Left kidney (tissue), 2 donors: ENCODE results near the gene VCAN. TPM values are rescaled to one million over a fixed set of nuclear protein-coding genes. Genes with fewer than 3 reads are reported as not detected.

Experiments used
- DNase-seq: peaks from one replicate; pipeline ENCODE4 v3.0.0-alpha.2; 2013
- polyA plus RNA-seq: library from polyadenylated mRNA; unstranded; fragments of 120-200 nt; gene quantifications from one replicate; pipeline ENCODE4 v1.2.1, GENCODE V29; 2013; ENCODE audit not compliant: insufficient read length

VCAN gene
- polyA plus RNA-seq, 1 donor, result 398 TPM

DNA sequence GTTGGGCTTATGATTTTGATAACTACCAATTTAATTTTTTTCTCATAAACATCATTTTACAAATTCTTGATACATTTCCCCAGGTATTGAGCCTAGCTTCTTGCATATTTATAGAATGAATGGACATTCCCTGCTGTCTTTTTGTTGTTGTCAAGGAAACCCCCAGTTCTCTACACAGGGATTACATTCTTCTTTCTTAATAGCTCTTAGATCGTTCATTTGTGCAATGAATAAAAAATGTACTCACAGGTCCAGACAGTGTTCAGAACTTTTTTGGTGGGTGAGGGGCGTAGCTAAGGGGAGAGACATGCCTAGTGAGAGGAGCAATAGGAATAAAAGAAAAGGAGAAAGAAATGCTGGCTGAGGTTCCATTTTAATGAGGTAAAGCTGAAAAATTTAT lies 58.6 kb downstream of the VCAN start:
- DNase-seq, result no peak

- no peak for DNase-seq
These were observed 60.1 kb downstream of the VCAN start for GRCh38 chr5:83531661-83532060.

DNA sequence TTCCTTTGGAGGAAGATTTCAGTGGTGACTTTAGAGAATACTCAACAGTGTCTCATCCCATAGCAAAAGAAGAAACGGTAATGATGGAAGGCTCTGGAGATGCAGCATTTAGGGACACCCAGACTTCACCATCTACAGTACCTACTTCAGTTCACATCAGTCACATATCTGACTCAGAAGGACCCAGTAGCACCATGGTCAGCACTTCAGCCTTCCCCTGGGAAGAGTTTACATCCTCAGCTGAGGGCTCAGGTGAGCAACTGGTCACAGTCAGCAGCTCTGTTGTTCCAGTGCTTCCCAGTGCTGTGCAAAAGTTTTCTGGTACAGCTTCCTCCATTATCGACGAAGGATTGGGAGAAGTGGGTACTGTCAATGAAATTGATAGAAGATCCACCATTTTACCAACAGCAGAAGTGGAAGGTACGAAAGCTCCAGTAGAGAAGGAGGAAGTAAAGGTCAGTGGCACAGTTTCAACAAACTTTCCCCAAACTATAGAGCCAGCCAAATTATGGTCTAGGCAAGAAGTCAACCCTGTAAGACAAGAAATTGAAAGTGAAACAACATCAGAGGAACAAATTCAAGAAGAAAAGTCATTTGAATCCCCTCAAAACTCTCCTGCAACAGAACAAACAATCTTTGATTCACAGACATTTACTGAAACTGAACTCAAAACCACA lies 67.4 kb downstream of the VCAN start:
- DNase-seq, result no peak

- no peak for DNase-seq
These were observed 67.9 kb downstream of the VCAN start for GRCh38 chr5:83539463-83539790.

DNA sequence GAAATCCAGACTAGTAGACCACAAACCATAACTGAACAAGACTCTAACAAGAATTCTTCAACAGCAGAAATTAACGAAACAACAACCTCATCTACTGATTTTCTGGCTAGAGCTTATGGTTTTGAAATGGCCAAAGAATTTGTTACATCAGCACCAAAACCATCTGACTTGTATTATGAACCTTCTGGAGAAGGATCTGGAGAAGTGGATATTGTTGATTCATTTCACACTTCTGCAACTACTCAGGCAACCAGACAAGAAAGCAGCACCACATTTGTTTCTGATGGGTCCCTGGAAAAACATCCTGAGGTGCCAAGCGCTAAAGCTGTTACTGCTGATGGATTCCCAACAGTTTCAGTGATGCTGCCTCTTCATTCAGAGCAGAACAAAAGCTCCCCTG lies 68.6 kb downstream of the VCAN start:
- no peak for DNase-seq

GRCh38 chr5:83540783-83541182 lies 69.2 kb downstream of the VCAN start:
- no peak for DNase-seq

GRCh38 chr5:83542839-83543238 lies 71.3 kb downstream of the VCAN start:
- no peak for DNase-seq

- DNase-seq, result no peak
These were observed 72.4 kb downstream of the VCAN start for GRCh38 chr5:83543898-83544297.

GRCh38 chr5:83547161-83547560 lies 75.6 kb downstream of the VCAN start:
- DNase-seq, result no peak

DNA sequence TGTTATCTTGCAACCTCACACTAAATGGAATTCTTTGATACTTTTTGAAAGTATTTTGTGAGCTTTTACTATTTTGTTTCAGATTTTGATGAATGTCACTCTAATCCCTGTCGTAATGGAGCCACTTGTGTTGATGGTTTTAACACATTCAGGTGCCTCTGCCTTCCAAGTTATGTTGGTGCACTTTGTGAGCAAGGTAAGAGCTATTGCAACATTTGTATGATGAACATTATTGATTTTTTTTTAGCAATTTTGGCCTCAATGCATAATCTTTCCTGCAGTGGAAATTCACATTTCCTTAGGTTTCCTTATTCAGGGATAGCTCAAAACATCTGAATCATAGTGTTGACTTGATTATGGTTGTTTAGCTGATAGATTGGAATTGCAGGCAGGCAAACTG lies 76.3 kb downstream of the VCAN start:
- no peak for DNase-seq

- DNase-seq, result no peak
These were observed 77.0 kb downstream of the VCAN start for GRCh38 chr5:83548581-83548980.

- DNase-seq, result no peak
These were observed 77.5 kb downstream of the VCAN start for GRCh38 chr5:83549076-83549475.

- no peak for DNase-seq
These were observed 78.1 kb downstream of the VCAN start for GRCh38 chr5:83549674-83550073.

- DNase-seq, result peak; percentile 53
These were observed 80.3 kb downstream of the VCAN start for GRCh38 chr5:83551821-83552220.

DNA sequence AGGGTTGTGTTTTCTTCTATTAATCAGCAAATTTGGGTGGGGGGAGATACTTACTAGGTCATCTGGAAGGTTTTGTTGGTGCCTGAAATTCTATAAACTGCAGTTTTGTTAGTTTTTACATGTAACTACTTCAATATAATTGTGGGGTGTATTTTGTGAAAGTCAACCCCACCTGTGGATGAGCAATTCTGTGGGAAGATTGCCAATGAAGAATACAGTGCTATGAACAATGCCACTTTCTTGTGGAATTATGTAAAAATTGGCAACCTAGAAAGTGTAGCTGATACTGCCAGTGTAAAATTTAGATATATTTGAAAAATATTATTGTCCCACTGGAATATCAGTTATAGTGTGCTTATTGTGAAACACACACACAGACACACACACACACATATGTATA lies 80.7 kb downstream of the VCAN start:
- DNase-seq, result no peak

DNA sequence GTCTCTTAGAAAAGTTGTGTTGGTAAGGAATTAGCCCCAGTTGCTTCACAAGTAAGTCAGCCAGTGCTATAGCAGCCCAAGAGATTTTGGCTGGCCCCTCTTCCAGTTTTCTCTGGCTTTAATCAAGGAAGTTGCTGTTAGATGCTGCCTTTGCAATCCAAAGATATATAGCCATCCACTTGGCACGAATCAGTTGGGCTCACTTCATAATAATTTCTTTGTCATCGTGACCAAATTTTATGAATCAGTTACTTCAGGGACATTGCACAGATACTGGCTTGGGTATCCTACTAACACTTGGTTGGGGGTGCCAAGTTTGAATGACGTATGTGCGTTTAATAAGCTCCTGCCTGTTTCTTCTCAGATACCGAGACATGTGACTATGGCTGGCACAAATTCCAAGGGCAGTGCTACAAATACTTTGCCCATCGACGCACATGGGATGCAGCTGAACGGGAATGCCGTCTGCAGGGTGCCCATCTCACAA lies 81.5 kb downstream of the VCAN start:
- DNase-seq, result no peak

DNA sequence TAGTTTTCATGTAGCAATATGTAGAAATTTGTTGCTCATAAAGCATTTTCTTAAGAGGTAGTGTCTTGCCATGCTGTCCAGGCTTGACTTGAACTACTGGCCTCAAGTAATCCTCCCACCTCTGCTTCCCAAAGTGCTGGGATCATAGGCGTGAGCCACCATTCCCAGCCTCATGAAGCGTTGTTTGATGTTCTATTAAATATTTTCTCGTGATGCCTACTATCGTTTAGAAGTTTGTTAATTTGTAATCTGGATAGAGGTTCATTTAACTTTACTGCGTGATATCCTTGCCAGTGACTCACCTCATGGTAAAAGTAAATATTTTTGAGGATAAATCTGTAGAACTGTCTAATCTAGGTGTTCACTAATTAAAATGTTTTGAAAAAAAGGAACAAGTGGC lies 82.6 kb downstream of the VCAN start:
- no peak for DNase-seq

DNA sequence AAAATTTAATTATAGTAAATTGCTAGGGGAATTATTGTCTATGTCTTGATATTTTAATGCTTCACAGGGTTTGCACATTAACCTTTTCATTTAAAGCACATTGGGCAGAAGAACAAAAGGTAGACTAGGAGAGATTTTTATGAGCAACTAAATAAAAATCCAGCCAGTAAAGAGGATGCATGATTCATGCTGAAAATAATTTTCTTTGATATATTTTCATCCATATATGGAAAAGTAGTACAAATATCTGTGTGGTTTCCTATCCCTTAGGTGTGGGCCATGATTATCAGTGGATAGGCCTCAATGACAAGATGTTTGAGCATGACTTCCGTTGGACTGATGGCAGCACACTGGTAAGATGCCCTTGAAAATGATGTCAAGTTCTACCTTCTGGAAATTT lies 83.1 kb downstream of the VCAN start:
- DNase-seq, result no peak

DNA sequence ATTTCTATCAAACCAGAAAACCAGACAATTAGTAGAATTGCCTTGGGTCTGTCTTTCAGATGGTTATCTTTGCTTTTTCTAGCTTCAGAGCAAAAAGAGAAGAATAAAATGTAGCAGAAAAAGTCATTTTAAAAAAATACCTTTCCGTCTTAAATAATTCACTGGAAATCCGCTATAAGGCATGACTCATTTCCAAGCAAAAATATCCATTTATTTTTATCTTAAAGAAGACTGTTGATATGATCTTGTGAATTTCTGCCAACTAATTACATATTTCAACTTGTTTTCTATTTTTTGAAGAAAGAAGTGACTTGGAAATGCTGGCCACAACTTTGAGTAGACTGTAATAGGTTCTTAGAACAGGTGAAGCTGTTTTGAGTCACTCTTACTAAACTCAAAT lies 83.7 kb downstream of the VCAN start:
- no peak for DNase-seq

GRCh38 chr5:83556190-83556589 lies 84.6 kb downstream of the VCAN start:
- DNase-seq, result no peak

DNA sequence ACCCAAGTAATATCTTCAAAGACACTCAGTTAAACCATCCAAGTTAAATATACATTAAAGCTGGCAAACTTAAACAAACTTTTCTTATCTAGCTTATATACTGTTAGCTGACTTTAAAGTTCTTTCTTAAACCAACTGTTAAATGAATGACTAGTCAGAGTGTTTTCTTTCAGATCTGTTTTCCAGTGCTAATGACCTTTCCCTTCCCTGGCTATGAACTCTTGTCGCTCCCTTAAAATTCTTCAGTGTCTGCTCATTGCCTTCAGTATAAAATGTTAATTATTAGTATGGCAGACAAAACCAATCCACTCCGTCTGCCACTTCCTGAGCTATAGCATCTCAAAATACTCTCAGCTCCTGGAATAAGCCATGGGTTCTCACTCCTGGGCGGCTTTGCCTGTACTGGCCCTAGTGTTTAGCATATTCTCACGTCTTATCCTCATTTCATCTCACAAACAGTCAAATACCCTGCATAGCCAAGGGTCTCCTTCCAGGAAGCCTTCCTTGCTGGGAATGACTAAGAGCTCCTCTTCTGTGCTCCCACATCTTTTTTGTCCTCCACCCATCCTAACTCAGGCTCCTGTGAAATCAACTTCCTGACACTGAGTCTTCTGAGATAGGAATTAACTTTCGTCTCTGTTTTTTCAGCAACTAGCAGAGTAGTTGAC lies 87.7 kb downstream of the VCAN start:
- peak; percentile 28 for DNase-seq

GRCh38 chr5:83562071-83562606 lies 90.6 kb downstream of the VCAN start:
- no peak for DNase-seq

- DNase-seq, result no peak
These were observed 91.4 kb downstream of the VCAN start for GRCh38 chr5:83562791-83563557.
